Measurements from ENCODE around the gene SLC40A1. TPM values are rescaled to one million over a fixed set of nuclear protein-coding genes. Genes with fewer than 3 reads are reported as not detected.

Gene SLC40A1
- total and polyA plus RNA-seq, 2 of the 8 experiments (the other 6 are each of a cell fraction or from before 2014, with no cell fraction given), result 0.03 TPM; not detected in 1

DNA sequence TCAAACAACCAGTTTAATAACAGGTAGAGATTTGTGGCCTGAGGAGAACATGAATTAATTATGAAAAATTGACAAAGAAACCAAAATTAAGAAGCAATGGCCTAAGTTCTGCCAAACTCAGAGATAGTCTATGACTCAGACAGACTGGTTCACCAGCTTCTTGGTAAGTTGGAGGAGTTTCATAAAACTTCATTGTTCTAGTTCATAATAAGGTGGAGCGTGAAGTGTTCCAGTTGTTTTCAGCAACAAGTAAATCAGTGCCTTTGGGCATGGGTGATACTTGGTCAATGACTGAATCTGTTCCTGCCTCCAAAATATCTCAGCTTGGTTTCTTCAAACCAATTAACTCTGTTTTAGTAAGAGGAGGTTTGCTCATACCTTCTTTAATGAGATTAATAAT, 40.0 kb downstream of the SLC40A1 start:
- Histone ChIP-seq H3K27ac (ENCODE audit: low read depth, low read length) (no peak overlapping the region), H3K27me3 (replicated peaks in 1 of 4; ENCODE audit: control insufficient read depth in 3 of 4, extremely low read depth in 1 of 4, insufficient read depth in 3 of 4, low read length in 3 of 4) (peaks cover 0 to 2% (median 0%) of the 10 kb centered on the region in 4 experiments; a peak in 1 of 7 replicates), H3K23ac (ENCODE audit: insufficient read length) (no peak overlapping the region), H2BK20ac (ENCODE audit: low read length) (no peak overlapping the region), H3K4me3 (ENCODE audit: extremely low read depth in 1 of 4, insufficient read depth in 2 of 4, low read depth in 3 of 4, low read length in 4 of 4) (no peak overlapping the region), H4K8ac (ENCODE audit: extremely low read depth, insufficient read depth, low read length) (no peak overlapping the region), H3K4me2 (ENCODE audit: insufficient read depth in 1 of 2, low read depth in 2 of 2, low read length in 2 of 2) (no peak overlapping the region), H4K5ac (ENCODE audit: insufficient read length, low read depth, low read length) (no peak overlapping the region), H3K18ac (ENCODE audit: extremely low read depth, low read length) (no peak overlapping the region), H2BK15ac (ENCODE audit: low read length) (no peak overlapping the region), H2AFZ (ENCODE audit: low read length) (no peak overlapping the region), H2BK12ac (ENCODE audit: low read depth, low read length) (no peak overlapping the region), H3K14ac (ENCODE audit: insufficient read length) (no peak overlapping the region), H4K20me1 (replicated peaks in 1 of 2; ENCODE audit: control insufficient read depth in 1 of 2, insufficient read depth in 2 of 2, low read length in 2 of 2) (no peaks in the 10 kb centered on the region), H3K56ac (replicated peaks; ENCODE audit: insufficient read length, low read depth, low read length) (no peak overlapping the region), H3K23me2 (ENCODE audit: low read depth, low read length) (peaks cover 3% of the 10 kb centered on the region; the same call in 1 of the 2 replicates), H3K79me2 (ENCODE audit: control insufficient read depth in 1 of 2, insufficient read depth in 2 of 2, low read length in 2 of 2) (no peaks in the 10 kb centered on the region), H3K9ac (replicated peaks in 1 of 4; ENCODE audit: extremely low read depth in 1 of 4, low read depth in 3 of 4, low read length in 3 of 4) (no peak overlapping the region), H3K79me1 (ENCODE audit: low read depth, low read length) (no peaks in the 10 kb centered on the region), H3K4me1 (replicated peaks in 1 of 4; ENCODE audit: control insufficient read depth in 3 of 4, insufficient read depth in 4 of 4, low read length in 3 of 4) (no peaks in the 10 kb centered on the region), H2BK5ac (ENCODE audit: low read depth, low read length) (no peak overlapping the region), H3K9me3 (ENCODE audit: insufficient read depth in 2 of 2, low read depth in 1 of 2, low read length in 1 of 2) (no peaks in the 10 kb centered on the region), H3K36me3 (ENCODE audit: control insufficient read depth in 2 of 4, insufficient read depth in 4 of 4, low read length in 3 of 4) (no peaks in the 10 kb centered on the region), H2BK120ac (replicated peaks; ENCODE audit: low read depth, low read length) (no peak overlapping the region), H3K4ac (replicated peaks; ENCODE audit: insufficient read length, low read depth, low read length) (no peak overlapping the region), H2AK5ac (ENCODE audit: low read depth, low read length) (no peak overlapping the region), H4K91ac (replicated peaks; ENCODE audit: insufficient read length, low read length) (no peak overlapping the region)
- ChIA-PET CTCF (ENCODE audit: partially characterized antibody) (interaction anchor here (0.6 kb wide), 1 partner anchor 97 kb away, joined by 3 read pairs; no protein-coding TSS in a partner anchor), POLR2A (ENCODE audit: partially characterized antibody) (no interaction called here)
- DNase-seq (ENCODE audit: low read depth in 1 of 2, low spot score in 2 of 2), result no peak
- no peak for TF ChIP-seq TAF7 (optimal IDR thresholded peaks at IDR 0.05; ENCODE audit: borderline replicate concordance, low read depth, low read length)
- TF ChIP-seq YY1 (IDR thresholded peaks at IDR 0.05; ENCODE audit: low read depth, low read length), result no peak
- WGBS, 2 experiments (ENCODE audit: extremely low coverage in 1 of 2, insufficient coverage in 1 of 2, insufficient read length in 1 of 2, insufficient replicate concordance in 2 of 2, low coverage in 1 of 2, low lambda C conversion rate in 2 of 2, missing lambda C conversion rate in 1 of 2), result 94% methylated on average over 1 of the region's 1 CpG; no CpG with 5 or more reads in 1 of the 2 experiments
- no peak for FAIRE-seq

Data from H1 (cell line).